Measurements from ENCODE around the gene SLC17A7.

Gene SLC17A7

DNA sequence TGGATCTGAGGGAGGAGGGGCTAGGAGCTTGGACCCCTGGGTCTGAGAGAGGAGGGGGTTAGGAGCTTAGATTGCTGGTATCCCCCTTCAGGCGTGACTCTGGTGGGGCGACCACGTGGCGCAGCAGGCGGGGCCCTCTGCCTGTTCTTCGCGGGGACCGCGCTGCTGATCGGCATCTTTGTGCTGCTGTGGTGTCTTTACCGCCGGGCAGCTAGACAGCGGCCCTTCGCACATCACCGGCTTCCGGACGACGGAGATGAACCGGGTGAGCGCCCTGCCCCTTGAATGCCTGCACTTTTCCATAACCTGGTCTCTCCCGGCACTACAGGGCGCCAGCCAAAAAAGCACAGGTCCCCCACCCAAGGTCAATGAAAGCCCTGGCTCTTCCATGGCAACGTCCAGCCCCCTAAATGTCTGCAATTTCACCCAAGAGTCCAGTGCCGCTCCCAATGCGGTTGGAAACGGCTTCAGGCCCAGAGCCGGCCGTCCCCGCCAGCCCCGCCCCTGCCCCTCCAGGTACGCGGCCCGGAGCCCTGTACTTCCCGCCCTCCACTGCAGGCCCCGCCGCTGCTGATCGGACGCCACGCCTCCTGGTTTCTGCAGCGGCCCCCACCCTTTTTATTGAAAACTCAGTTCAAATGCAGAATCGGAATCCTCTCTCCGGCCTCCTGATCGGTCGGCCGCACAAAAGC lies 13.3 kb downstream of the SLC17A7 start:
- DNase-seq (ENCODE audit: low read depth in 2 of 2): no peak

DNA sequence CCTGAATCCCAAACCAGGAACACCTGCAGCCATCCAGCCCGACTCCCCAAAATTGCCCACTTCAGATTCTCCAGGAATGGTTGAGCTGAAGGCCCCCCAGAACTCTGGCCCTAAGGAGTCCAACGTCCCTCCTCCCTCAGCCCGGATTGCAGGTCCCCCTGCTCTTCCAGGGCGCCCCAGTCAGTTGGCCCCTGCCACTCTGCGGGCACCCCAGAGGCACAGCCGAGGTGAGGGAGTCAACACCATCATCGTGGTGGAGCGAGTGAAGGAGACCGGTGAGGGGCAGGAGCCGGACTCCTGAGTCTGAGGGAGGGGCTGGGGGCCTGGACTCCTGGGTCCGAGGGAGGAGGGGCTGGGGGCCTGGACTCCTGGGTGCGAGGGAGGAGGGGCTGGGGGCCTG lies 14.0 kb downstream of the SLC17A7 start:
- DNase-seq (ENCODE audit: low read depth in 2 of 2): no peak

DNA sequence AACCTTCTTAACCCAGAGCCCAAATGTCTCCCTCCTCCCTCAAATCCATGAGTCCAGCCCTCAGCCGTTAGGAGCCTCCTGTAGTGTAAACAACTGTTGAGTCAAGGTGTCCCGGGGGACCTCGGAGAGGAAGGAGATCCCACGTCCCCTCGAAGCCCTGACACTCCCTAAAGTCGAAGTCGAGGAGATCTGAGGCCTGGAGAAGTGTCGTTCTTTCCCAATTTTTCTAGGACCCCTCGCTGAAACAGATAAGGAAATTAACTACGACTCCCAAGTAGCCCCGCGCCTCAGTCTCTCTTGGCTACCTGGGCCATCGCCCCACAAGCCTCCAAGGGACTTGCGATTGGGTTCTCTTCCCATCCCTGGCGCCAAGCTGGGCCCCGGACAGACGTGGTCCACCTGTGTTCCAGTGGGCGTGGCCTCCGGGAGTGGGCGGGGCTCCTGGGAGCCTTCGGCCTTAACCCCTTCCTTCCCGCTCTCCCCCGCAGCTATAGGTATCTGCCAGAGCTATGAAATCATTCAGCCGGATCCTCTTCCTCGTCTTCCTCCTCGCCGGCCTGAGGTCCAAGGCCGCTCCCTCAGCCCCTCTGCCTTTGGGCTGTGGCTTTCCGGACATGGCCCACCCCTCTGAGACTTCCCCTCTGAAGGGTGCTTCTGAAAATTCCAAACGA lies 15.3 kb downstream of the SLC17A7 start:
- no peak for DNase-seq (ENCODE audit: low read depth in 2 of 2)

DNA sequence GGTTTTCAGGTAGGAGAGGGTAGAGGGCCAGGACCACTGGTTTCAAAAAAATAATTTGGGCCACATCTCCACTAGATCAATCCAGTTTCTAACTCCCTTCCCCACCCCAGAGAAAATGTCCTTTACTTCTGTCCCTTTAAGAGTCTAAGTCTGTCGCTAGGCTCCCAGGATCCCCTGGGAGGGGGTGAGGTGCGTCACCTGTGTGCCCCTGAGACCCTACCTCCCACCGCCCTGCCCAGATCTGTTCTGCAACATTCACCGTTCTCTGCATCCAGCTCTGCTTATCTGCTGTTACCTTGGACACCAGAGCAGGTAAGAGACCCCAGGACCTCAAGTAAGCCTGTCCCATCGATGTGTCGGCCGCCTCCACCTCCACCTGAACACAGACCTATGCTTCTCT lies 16.1 kb downstream of the SLC17A7 start, which contains the start of gene GFY:
Gene GFY, plus strand, starts transcription at position 211 of the 400 bp plus-strand sequence. CDS start 1,043 bp downstream, outside the sequence.
- DNase-seq (ENCODE audit: low read depth in 2 of 2): no peak

DNA sequence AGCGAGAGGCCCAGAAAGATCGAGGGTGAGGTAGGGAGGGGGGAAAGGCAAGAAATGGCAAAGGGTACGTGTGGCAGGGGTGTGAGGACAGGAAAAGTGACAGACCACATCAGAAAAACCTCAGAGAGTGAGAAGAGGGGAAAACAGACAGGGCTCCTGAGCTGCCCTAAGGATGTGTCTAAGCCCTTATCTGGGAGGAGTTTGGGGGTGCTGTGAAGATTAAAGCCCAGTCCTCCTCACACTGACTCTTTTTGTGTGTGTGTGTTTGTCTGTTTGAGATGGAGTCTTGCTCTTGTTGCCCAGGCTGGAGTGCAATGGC lies 17.4 kb downstream of the SLC17A7 start:
- no peak for DNase-seq (ENCODE audit: low read depth in 2 of 2)

DNA sequence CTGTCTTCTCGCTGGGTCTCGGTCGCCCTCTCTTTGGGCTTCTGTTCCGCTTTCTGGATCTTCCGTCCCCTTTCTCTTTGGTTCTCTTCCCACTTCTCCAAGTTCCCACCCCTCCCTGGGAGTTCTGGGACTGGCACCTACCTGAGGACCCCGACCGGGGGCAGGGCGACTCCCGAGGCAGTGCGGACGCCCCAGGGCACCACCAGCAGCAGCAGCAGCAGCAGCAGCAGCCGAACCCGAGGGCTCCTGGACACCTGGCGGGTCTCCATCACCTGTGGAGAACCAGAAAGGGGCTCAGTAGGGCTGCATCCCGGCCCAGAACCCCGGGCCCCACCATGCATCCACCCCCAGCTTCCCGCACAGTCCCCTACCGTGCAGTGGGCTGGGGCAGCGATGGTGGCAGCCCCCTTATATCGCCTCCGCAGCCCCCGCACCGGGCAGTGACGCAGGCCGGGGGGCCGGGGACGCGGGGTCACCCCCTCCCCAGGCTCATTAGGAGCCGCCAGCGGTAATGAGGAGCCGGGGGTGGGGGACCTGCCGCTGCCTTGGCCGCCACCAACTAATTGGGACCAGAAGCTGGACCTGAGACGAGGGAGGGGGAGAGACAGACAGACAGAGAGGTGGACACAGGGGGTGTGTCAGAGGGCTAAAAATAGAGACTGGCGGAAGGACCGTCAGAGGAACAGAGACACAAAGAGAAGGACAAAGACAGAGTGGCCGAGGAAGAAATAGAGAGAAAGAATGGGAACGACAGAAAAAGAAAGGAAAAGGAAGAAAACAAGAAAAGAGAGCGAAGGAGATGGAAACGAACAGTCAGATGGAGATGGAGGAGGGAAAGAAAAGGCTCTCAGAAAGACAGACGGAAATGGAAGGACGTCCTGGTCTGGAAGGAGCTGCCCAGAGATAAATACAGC lies 18.0 kb downstream of the SLC17A7 start, which contains the start of gene PTH2:
Gene PTH2, minus strand, starts transcription at position 371 of the 914 bp plus-strand sequence. Its CDS starts 102 bp downstream, at position 269.
- no peak for DNase-seq (ENCODE audit: low read depth in 2 of 2)

DNA sequence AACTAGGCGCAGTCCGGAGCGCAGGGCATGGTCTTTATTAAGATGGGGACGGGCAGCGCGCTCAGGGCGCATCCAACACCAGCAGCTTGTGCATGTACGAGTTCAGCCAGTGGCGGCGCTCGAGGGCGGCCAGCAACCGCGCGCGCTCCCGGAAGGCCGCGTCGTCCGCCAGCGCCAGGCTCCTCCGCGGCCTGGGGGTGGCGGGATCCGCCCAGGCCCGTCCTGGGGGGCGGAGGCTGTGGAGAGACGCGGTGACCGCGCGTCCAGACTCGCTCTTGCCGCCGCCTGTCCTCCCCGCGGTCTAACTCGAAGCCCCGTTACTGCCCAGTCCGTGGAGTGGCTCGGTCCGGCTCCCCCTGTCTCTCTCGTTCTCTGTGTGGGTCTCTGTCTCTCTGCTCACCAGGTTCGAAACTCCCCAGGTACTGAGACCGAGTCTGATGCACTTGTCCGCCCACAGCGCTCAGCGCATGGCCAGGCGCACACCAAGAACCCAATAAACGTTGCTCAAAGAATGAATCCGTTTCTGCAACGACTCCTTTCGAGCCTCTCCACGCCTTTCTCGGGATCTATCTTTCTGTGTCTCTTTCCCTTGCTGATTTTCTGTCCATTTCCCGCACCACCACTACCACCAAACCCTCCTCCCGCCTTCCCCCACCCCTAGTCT lies 18.8 kb downstream of the SLC17A7 start:
- no peak for DNase-seq (ENCODE audit: low read depth in 2 of 2)

DNA sequence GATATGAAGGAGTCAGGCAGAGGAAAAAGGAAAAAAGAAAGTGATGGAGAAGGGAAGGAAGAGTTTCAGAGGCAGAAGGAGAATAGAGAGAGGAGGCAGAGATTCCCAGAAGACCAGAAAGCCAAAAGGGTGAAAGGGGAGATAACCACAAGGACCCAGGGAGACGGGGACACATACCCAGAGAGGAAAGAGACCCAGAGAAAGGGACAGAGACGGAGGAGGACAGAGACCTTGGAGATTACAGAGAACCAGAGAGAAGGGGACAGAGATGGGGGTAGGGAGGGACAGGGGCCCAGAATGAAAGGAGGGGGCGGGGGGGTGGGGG lies 19.5 kb downstream of the SLC17A7 start:
- no peak for DNase-seq (ENCODE audit: low read depth in 2 of 2)

DNA sequence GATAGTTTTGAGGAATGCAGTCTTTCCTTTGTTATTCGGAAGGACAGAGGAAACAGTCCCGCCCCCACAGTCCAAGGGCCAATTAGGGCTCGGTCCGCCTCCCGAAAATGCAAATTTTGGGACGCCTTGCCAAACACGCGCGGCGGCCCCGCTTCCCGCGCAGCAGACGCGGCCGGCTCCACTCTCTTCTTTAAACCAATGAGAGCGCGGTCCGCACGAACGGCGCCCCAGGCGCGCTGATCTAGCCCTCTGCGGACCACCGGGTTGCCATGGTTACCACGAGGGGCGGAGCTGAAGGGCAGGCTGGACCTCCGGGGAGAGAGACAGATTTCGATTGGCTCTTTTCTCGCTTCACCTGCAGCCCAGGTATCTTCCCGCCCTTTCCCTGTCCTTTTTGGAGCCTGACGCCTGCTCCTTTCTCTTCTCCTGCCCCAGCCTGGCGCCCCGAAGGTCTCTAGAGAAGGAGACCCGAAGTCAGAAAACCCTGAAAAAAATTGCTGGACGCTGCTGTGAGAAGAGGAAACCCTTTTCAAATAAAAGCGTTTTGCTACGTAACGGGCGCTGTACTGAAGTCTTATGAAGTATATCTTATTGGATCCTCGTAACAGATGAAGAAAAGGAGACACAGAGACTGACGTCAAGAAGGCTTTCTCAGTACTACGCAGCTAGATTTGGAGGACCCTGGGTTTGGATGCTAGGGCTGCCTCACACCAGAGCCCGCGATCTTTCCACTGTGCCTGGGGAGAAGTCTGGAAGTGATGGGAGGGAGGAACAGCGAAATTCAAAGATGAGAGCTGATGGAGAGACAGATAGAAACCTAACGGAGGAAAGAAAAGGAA lies 20.1 kb downstream of the SLC17A7 start:
- DNase-seq (ENCODE audit: low read depth in 2 of 2): no peak

DNA sequence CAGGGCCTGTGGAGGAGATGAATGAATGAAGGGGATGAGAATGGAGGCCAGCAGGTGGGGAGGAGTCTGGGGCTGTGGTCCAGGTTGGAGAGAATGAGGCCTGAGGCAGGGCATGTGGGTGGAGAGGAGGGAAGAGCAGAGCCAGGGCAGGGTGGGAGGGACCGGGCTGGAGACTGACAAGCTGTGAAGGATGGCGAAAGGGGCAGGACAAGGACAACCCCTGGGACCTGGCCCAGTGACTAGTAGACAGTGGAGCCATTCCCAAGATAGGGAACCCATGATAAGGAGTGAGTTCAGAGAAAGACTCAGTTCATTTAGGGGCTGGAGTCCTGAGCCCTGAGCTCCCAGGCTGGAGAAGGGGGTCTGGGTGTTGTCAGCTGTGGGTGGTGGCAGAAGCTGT lies 21.1 kb downstream of the SLC17A7 start:
- no peak for DNase-seq (ENCODE audit: low read depth in 2 of 2)

DNA sequence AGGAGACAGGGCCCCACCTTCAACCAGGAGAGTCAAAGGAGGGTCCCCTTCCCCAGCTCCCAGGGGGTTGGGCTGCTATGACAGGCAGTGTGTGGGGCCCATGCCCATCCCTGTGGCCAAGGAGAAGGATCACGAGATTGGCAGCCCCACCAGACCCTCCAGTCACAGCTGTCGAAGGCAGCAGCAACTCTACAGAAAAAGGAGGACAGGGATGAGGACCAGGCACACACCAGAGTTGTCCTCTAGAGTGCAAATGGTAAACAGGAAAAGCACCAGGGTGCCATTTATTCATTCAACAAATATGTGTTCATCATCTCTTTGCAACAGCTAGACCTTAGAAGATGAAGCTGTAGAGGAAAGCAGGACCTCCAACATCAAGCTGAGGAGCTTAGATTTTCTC lies 22.2 kb downstream of the SLC17A7 start:
- DNase-seq (ENCODE audit: low read depth in 2 of 2): no peak

DNA sequence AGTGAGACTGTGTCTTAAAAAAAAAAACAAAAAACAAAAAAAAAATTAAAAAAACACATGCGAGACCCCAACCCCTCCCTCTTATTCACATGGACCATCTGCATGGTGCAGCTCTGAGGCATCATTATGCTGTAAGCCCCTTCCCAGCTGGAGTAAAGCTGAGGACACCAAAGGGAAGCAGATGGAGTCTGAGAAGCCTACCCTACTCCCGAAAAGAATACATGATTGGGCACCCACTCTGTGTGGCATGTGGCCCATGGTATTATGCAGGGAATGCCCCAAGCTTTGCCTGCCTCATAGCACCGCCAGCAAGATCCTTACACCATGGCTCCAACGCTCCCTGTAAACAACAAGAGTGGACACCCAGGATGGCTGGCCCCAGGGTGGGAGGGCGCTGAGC lies 22.8 kb downstream of the SLC17A7 start:
- no peak for DNase-seq (ENCODE audit: low read depth in 2 of 2)

DNA sequence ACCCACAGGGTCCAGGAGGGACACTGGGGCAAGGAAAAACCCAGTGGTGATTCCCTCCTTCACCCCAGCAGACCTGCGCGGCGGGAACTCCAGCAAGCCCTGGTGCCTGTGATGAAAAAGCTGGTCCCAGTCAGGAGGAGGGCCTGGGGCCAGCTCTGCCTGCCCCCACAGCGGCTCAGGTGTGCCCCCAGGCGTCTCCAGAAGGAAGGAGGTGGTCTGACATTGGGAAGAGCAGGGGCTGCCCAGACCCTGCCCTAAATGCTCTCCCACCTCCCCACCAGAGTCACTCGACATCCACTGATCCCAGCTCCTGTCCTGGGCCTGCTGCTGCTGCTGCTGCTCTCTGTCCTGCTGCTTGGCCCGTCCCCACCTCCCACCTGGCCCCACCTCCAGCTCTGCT lies 24.2 kb downstream of the SLC17A7 start:
- no peak for DNase-seq (ENCODE audit: low read depth in 2 of 2)

DNA sequence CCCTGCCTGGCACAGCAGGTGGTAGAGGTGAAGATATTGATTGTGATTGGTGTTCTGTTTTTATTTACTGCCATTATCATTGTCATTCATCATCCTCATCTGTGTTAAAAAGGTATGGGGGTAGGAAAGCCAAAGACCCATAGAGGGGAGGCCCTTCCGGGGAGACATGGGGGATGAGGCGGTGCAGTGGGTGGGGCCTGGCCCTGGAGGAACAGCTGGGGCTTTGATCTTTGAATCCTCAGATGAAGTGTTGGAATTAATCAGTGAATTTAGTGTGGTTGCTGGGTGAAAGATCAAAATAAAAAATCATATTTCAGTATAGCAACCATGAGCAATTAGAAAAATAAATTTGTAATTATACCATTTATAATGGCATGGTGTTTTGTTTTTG lies 25.5 kb downstream of the SLC17A7 start:
- no peak for DNase-seq (ENCODE audit: low read depth in 2 of 2)

DNA sequence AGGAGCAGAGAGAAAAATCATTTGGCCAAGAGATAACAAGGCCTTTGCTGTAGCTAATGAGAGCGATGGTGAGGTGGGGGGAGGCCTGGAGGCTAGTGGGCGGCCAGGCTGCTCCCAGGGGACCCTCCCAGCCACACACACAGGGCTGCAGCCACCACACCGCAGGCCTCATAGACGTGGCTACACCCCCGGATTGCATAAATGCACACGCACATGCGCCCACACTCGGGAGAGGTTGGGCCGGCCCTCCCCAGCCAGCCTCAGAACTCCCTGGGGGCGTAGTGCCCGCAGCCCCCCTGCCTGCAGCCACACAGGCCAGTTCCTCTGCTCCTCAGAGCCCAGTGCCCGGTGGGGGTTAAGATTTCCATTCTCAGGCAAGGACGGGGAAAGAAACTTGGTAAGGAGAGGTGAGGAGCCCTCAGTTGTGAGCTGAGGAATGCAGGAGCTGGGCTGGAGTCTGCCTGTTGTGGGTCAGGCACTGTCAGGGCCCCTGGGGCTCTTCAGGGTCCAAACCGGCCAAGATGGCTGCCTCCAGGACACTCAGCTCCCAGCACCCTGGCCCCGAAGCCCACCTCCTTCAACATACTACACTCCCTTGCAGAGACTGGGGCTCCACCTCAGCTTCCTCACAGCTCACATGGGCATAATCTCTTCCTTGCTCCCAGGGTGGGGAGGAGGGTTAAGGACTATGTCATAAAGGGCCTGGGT lies 26.1 kb downstream of the SLC17A7 start:
- DNase-seq (ENCODE audit: low read depth in 2 of 2): no peak

DNA sequence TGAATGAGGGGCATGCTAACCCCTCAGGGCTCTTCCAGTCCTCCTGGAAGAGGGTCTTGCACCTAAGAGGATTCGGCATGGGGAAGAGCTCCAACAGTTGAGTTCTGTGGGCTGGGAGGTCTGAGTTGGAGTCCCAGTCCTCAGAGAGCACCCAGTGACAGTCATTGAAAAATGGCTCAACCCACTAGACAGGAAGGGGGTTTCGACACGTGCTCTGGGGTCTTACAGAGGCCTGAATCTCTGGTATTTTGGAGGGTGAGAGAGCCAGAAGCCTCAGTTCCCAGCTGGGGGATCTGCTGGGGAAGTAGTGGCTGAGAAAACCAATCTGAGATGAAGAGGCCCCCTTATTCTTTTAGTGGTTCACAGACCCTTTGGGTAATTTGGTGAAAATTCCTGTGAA lies 27.1 kb downstream of the SLC17A7 start:
- no peak for DNase-seq (ENCODE audit: low read depth in 2 of 2)

DNA sequence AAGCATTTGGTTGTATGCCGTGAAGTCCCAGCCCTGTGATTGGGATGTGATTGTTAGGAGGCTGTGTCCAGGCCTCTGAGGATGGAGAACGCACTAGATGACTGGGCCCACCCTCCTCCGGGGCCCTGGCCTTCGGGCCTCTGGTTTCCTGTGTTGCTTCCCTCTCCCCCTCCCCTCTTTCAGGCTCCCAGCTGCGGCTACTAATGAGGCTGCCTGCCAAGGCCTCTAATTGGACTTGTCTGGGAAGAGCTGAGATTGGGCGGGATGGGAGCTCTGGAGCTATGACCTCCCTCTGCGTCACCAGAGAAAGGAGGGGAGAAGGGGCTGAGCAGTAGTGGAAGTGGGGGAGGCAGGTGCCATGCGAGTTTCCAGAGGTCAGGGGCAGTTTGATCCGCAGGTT lies 28.0 kb downstream of the SLC17A7 start:
- DNase-seq (ENCODE audit: low read depth in 2 of 2): peak; percentile 11 to 17

DNA sequence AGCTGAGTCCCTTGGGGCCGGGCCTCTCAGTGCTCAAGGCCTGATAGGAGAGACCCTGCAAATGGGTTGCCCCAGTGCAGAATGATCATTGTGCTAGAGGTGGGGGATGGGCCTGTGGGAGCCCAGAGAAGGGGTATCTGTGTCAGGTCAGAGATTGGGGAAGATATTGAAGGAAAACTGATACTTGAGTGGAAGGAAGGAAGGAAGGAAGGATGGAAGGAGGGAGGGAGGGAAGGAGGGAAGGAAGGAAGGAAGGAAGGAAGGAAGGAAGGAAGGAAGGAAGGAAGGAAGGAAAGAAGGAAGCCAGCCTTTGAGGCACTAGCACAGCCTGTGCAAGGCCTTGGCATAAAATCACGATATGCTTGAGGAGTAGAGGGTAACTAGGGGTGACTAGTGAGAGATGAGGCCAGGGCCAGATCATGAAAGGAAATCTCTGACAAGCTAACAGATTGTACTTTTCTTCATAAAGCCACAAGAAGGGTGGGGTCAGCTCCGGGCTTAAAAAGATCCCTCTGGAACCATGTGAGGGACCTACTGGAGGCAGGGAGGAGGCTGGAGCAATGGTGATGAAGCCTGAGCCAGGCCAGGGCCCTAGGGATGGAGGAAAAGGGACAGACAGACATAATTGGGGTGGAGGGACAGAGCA lies 29.5 kb downstream of the SLC17A7 start:
- no peak for DNase-seq (ENCODE audit: low read depth in 2 of 2)

DNA sequence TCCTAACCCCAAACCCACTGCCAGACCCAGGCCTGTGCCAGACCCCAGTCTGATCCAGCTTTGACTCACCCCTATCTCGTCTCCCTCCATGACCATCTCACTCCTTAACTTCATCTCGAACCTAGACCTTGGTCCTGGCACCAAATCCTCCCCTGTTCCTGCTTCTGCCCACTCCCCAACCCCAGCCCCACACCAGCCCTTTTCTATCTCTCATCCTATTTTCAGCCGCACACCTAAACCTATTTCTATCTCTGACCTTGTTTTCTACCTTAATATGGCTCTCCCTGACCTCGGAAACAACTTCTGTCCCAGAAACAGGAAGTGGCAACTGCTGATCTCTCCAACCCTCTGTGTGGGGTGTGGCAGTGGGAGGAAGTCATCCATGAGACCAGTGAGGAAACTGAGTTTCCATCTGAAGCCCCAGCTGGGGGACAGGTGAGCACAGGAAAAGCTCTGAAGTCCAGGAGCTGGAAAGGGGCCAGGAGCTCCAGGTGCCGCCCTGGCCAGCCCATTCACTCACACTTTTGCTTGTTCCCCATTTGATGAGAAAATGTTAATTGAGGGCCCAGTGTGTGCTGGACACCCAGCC lies 31.8 kb downstream of the SLC17A7 start:
- DNase-seq (ENCODE audit: low read depth in 2 of 2): no peak

All from fibroblast of skin of left quadriceps (primary cell).